ENCODE data around the gene DIP2A.
"Not testable (repeated sequence)": the region's sequence is repeated elsewhere in the genome, so short reads cannot be mapped to it uniquely, and the experiment has no call there.

Gene DIP2A

DNA sequence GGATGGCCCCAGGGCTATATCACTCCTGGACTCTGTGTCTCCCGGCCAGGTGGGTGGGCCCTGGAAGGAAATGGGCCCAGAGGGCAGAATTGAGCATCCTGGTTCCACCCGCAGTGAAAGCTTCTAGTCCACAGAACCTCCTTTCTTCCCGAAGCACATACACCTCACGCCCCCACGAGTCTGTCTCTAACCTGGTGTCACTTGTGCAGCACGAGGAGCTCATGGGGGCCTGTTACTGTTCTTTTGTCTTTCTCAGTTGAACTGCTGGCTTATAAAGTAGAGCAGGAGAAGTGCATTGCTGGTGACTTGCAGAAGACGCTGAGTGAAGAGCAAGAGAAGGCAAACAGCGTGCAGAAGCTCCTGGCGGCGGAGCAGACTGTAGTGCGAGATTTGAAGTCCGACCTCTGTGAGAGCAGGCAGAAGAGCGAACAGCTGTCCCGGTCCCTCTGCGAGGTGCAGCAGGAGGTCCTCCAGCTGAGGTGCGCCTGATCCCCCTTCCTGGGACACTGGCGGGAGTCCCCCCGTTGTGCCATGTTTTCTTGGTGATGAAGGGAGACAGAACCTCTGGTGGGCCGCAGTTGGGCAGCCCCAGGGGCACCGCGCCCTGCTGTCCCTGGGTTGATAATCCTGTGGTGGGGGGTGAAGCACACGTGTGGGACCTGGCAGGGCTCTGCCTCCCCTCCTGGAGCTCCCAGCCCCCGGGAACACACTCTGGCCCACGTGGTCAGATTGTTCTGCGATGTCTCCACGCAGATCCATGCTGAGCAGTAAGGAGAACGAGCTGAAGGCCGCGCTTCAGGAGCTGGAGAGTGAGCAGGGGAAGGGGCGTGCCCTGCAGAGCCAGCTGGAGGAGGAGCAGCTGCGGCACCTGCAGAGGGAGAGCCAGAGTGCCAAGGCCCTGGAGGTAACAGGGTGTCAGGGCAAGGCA, 28.7 kb upstream of the DIP2A start:
- H3K27ac ChIP-seq = no peak overlapping the region
- H3K36me3 ChIP-seq (ENCODE audit: insufficient read depth) = no peaks in the 10 kb centered on the region
- H3K4me2 ChIP-seq = no peak overlapping the region
- H3K27me3 ChIP-seq (ENCODE audit: insufficient read depth, low read depth) = no peaks in the 10 kb centered on the region
- no peaks in the 10 kb centered on the region for H4K20me1 ChIP-seq (ENCODE audit: insufficient read depth)
- H3K4me1 ChIP-seq (ENCODE audit: low read depth, poor library complexity, severe bottlenecking) = no peaks in the 10 kb centered on the region
- TF ChIP-seq, protein P1, sequence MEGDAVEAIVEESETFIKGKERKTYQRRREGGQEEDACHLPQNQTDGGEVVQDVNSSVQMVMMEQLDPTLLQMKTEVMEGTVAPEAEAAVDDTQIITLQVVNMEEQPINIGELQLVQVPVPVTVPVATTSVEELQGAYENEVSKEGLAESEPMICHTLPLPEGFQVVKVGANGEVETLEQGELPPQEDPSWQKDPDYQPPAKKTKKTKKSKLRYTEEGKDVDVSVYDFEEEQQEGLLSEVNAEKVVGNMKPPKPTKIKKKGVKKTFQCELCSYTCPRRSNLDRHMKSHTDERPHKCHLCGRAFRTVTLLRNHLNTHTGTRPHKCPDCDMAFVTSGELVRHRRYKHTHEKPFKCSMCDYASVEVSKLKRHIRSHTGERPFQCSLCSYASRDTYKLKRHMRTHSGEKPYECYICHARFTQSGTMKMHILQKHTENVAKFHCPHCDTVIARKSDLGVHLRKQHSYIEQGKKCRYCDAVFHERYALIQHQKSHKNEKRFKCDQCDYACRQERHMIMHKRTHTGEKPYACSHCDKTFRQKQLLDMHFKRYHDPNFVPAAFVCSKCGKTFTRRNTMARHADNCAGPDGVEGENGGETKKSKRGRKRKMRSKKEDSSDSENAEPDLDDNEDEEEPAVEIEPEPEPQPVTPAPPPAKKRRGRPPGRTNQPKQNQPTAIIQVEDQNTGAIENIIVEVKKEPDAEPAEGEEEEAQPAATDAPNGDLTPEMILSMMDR (conservative IDR thresholded peaks at IDR 0.05; ENCODE audit: low read depth, low read length) = no peak
- no peak overlapping the region for H3K4me3 ChIP-seq (IDR thresholded peaks at IDR 0.05; ENCODE audit: insufficient read depth, low read depth, low read length)
- no peak overlapping the region for H2AFZ ChIP-seq (ENCODE audit: low read depth)
- H3K79me2 ChIP-seq (ENCODE audit: insufficient read depth, low read depth) = no peaks in the 10 kb centered on the region
- no peak overlapping the region for H3K9ac ChIP-seq

GRCh38 chr21:46431448-46431847, 27.2 kb upstream of the DIP2A start:
- Histone ChIP-seq H3K27ac (no peak overlapping the region), H3K4me1 (ENCODE audit: low read depth, poor library complexity, severe bottlenecking) (no peaks in the 10 kb centered on the region), H3K36me3 (ENCODE audit: insufficient read depth) (no peaks in the 10 kb centered on the region), H3K4me3 (IDR thresholded peaks at IDR 0.05; ENCODE audit: insufficient read depth, low read depth, low read length) (no peak overlapping the region), H3K9ac (no peak overlapping the region), H3K4me2 (no peak overlapping the region), H3K79me2 (ENCODE audit: insufficient read depth, low read depth) (no peaks in the 10 kb centered on the region), H2AFZ (ENCODE audit: low read depth) (no peak overlapping the region), H4K20me1 (ENCODE audit: insufficient read depth) (no peaks in the 10 kb centered on the region), H3K27me3 (ENCODE audit: insufficient read depth, low read depth) (no peaks in the 10 kb centered on the region)
- TF ChIP-seq, protein P1 (conservative IDR thresholded peaks at IDR 0.05; ENCODE audit: low read depth, low read length) = no peak

GRCh38 chr21:46431884-46432488, 26.7 kb upstream of the DIP2A start:
- no peaks in the 10 kb centered on the region for H3K4me1 ChIP-seq (ENCODE audit: low read depth, poor library complexity, severe bottlenecking)
- H3K36me3 ChIP-seq (ENCODE audit: insufficient read depth) = no peaks in the 10 kb centered on the region
- H3K27ac ChIP-seq = no peak overlapping the region
- H3K27me3 ChIP-seq (ENCODE audit: insufficient read depth, low read depth) = no peaks in the 10 kb centered on the region
- H2AFZ ChIP-seq (ENCODE audit: low read depth) = no peak overlapping the region
- H4K20me1 ChIP-seq (ENCODE audit: insufficient read depth) = no peaks in the 10 kb centered on the region
- H3K4me3 ChIP-seq (IDR thresholded peaks at IDR 0.05; ENCODE audit: insufficient read depth, low read depth, low read length) = no peak overlapping the region
- TF ChIP-seq, protein P1 (conservative IDR thresholded peaks at IDR 0.05; ENCODE audit: low read depth, low read length) = no peak
- H3K4me2 ChIP-seq = no peak overlapping the region
- H3K79me2 ChIP-seq (ENCODE audit: insufficient read depth, low read depth) = no peaks in the 10 kb centered on the region
- no peak overlapping the region for H3K9ac ChIP-seq

DNA sequence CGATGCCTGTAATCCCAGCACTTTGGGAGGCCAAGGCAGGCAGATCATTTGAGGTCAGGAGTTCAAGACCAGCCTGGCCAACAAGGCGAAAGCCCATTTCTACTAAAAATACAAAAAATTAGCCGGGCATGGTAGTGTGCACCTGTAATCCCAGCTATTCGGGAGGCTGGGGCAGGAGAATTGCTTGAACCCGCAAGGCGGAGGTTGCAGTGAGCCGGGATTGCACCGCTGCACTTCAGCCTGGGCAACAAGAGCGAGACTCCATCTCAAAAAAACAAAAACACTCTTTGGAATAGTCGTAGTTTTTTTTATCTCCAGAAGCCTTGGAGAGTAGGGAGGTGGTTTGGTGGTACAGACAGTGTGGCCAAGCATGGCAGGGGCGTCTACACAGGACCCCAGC, 25.6 kb upstream of the DIP2A start:
- not testable (repeated sequence) for H3K36me3 ChIP-seq (ENCODE audit: insufficient read depth); H3K27ac ChIP-seq; H3K27me3 ChIP-seq (ENCODE audit: insufficient read depth, low read depth); H3K79me2 ChIP-seq (ENCODE audit: insufficient read depth, low read depth); H4K20me1 ChIP-seq (ENCODE audit: insufficient read depth); H3K4me2 ChIP-seq; H2AFZ ChIP-seq (ENCODE audit: low read depth); H3K9ac ChIP-seq; H3K4me3 ChIP-seq (IDR thresholded peaks at IDR 0.05; ENCODE audit: insufficient read depth, low read depth, low read length); H3K4me1 ChIP-seq (ENCODE audit: low read depth, poor library complexity, severe bottlenecking)
